ENCODE measurements around the gene ATAD3A.

ATAD3A gene

DNA sequence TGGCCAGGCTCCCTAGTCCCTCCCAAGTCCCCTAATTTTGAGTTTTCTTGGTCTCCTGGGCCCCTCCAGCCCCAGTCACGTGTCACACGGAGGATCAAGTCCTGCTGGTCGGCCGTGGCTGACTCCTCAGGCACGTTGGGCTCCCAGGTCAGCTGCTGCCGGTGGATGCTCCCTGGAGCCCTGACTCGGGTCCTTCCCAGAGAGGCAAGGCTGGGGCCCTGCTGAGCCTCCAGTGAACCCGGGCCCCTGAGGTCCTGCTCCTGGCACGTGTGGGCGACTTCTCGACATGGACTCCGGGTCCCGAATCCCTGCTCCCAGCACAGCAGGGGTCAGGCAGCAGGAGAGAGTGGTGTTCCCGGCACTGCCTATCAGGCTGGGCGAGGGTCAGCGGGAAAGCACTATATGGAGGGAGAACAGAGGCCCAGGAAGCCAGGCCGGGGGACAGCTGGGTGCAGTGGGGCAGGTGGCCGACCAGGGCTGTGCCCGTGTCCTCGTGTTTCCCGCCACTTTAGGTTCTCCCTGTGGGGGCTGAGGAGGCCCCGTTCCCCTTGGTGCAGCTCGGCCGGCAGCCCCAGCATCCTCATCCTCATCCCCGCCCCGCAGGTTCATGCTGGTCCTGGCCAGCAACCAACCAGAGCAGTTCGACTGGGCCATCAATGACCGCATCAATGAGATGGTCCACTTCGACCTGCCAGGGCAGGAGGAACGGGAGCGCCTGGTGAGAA, 15.3 kb downstream of the ATAD3A start:
- H4K20me1 ChIP-seq (ENCODE audit: insufficient read depth, low read length), result no peaks in the 10 kb centered on the region
- no peaks in the 10 kb centered on the region for H3K4me1 ChIP-seq (ENCODE audit: low read length)
- H3K4me3 ChIP-seq (ENCODE audit: low read length), result no peak overlapping the region
- H3K79me2 ChIP-seq (ENCODE audit: low read length), result no peaks in the 10 kb centered on the region
- no peak overlapping the region for H3K4me2 ChIP-seq (ENCODE audit: low read length)
- TF ChIP-seq, protein P1, sequence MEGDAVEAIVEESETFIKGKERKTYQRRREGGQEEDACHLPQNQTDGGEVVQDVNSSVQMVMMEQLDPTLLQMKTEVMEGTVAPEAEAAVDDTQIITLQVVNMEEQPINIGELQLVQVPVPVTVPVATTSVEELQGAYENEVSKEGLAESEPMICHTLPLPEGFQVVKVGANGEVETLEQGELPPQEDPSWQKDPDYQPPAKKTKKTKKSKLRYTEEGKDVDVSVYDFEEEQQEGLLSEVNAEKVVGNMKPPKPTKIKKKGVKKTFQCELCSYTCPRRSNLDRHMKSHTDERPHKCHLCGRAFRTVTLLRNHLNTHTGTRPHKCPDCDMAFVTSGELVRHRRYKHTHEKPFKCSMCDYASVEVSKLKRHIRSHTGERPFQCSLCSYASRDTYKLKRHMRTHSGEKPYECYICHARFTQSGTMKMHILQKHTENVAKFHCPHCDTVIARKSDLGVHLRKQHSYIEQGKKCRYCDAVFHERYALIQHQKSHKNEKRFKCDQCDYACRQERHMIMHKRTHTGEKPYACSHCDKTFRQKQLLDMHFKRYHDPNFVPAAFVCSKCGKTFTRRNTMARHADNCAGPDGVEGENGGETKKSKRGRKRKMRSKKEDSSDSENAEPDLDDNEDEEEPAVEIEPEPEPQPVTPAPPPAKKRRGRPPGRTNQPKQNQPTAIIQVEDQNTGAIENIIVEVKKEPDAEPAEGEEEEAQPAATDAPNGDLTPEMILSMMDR (IDR thresholded peaks at IDR 0.05; ENCODE audit: low read depth, low read length), result no peak
- no peak for TF ChIP-seq EZH2phosphoT487 (IDR thresholded peaks at IDR 0.05; ENCODE audit: low read depth)
- H3K9me3 ChIP-seq (ENCODE audit: insufficient read depth, low read length), result no peaks in the 10 kb centered on the region
- peaks cover 14% of the 10 kb centered on the region for H3K36me3 ChIP-seq (replicated peaks; ENCODE audit: low read depth, low read length)
- no peak overlapping the region for H3K27ac ChIP-seq (ENCODE audit: low read length)
- H2AFZ ChIP-seq (ENCODE audit: low read depth, low read length), result no peak overlapping the region
- H3K27me3 ChIP-seq (ENCODE audit: low read depth, low read length), result no peaks in the 10 kb centered on the region
- H3K9ac ChIP-seq (ENCODE audit: low read length), result no peak overlapping the region

- TF ChIP-seq EZH2phosphoT487 (IDR thresholded peaks at IDR 0.05; ENCODE audit: low read depth), result no peak
- TF ChIP-seq, protein P1 (IDR thresholded peaks at IDR 0.05; ENCODE audit: low read depth, low read length), result no peak
- Histone ChIP-seq H3K9ac (ENCODE audit: low read length) (no peak overlapping the region), H3K4me3 (ENCODE audit: low read length) (no peak overlapping the region), H3K4me1 (ENCODE audit: low read length) (no peaks in the 10 kb centered on the region), H3K9me3 (ENCODE audit: insufficient read depth, low read length) (no peaks in the 10 kb centered on the region), H3K79me2 (ENCODE audit: low read length) (no peaks in the 10 kb centered on the region), H3K4me2 (ENCODE audit: low read length) (no peak overlapping the region), H3K27me3 (ENCODE audit: low read depth, low read length) (no peaks in the 10 kb centered on the region), H3K36me3 (replicated peaks; ENCODE audit: low read depth, low read length) (peaks cover 14% of the 10 kb centered on the region), H4K20me1 (ENCODE audit: insufficient read depth, low read length) (no peaks in the 10 kb centered on the region), H3K27ac (ENCODE audit: low read length) (no peak overlapping the region), H2AFZ (ENCODE audit: low read depth, low read length) (no peak overlapping the region)
Measured at GRCh38 chr1:1528301-1529267, 16.6 kb downstream of the ATAD3A start.

DNA sequence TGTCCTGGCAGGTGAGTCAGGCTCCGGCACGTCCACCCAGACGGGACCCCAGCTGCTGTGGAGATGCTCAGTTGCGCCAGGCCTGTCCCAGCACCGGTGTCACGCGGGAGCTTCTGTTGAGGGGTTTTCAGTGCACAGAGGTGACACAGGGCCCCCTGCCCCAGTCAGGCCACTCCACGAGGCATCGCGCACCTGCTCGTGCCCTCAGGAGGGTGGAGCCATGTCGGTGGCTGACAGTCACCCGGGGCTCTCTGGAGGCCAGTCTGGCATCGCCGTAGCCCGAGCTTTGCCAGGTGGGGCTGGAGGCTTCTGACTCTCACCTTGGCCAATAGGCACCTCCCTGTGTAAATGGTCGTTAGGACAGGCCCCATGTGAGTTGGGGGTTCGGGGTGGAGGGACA, 17.4 kb downstream of the ATAD3A start:
- Histone ChIP-seq H3K36me3 (replicated peaks; ENCODE audit: low read depth, low read length) (peaks cover 14% of the 10 kb centered on the region), H2AFZ (ENCODE audit: low read depth, low read length) (no peak overlapping the region), H3K4me3 (ENCODE audit: low read length) (no peak overlapping the region), H4K20me1 (ENCODE audit: insufficient read depth, low read length) (no peaks in the 10 kb centered on the region), H3K79me2 (ENCODE audit: low read length) (no peaks in the 10 kb centered on the region), H3K9ac (ENCODE audit: low read length) (no peak overlapping the region), H3K27me3 (ENCODE audit: low read depth, low read length) (no peaks in the 10 kb centered on the region), H3K4me1 (ENCODE audit: low read length) (no peaks in the 10 kb centered on the region), H3K27ac (ENCODE audit: low read length) (no peak overlapping the region), H3K4me2 (ENCODE audit: low read length) (no peak overlapping the region), H3K9me3 (ENCODE audit: insufficient read depth, low read length) (no peaks in the 10 kb centered on the region)
- no peak for TF ChIP-seq EZH2phosphoT487 (IDR thresholded peaks at IDR 0.05; ENCODE audit: low read depth)
- TF ChIP-seq, protein P1 (IDR thresholded peaks at IDR 0.05; ENCODE audit: low read depth, low read length), result no peak

GRCh38 chr1:1529936-1530335, 18.0 kb downstream of the ATAD3A start:
- Histone ChIP-seq H3K27me3 (ENCODE audit: low read depth, low read length) (no peaks in the 10 kb centered on the region), H3K79me2 (ENCODE audit: low read length) (no peaks in the 10 kb centered on the region), H3K4me3 (ENCODE audit: low read length) (no peak overlapping the region), H3K36me3 (replicated peaks; ENCODE audit: low read depth, low read length) (peaks cover 14% of the 10 kb centered on the region), H3K9ac (ENCODE audit: low read length) (no peak overlapping the region), H3K27ac (ENCODE audit: low read length) (no peak overlapping the region), H2AFZ (ENCODE audit: low read depth, low read length) (no peak overlapping the region), H4K20me1 (ENCODE audit: insufficient read depth, low read length) (no peaks in the 10 kb centered on the region), H3K4me1 (ENCODE audit: low read length) (no peaks in the 10 kb centered on the region), H3K4me2 (ENCODE audit: low read length) (no peak overlapping the region), H3K9me3 (ENCODE audit: insufficient read depth, low read length) (no peaks in the 10 kb centered on the region)
- TF ChIP-seq, protein P1 (IDR thresholded peaks at IDR 0.05; ENCODE audit: low read depth, low read length), result no peak
- TF ChIP-seq EZH2phosphoT487 (IDR thresholded peaks at IDR 0.05; ENCODE audit: low read depth), result no peak
